ENCODE measurements around the gene SF3A2. TPM values are rescaled to one million over a fixed set of nuclear protein-coding genes. Genes with fewer than 3 reads are reported as not detected.

Gene SF3A2
- total and polyA plus RNA-seq, 4 donors: 37.2 to 113 (median 63.0) TPM

GRCh38 chr19:2276429-2276986, 39.9 kb downstream of the SF3A2 start:
- peak overlapping the region in 1 of 2 donors; percentile 16 for H3K27ac ChIP-seq (ENCODE audit: low read depth in 1 of 2, low read length in 1 of 2)
- H3K4me3 ChIP-seq: no peak overlapping the region
- H3K36me3 ChIP-seq (ENCODE audit: control insufficient read depth in 4 of 4, insufficient read depth in 4 of 4, low read length in 4 of 4): peaks cover 4 to 28% (median 8%) of the 10 kb centered on the region in 4 donors
- no peak for TF ChIP-seq CTCF (IDR thresholded peaks at IDR 0.05; ENCODE audit: control extremely low read depth, extremely low read depth)
- H3K9ac ChIP-seq (ENCODE audit: insufficient read depth in 1 of 2, low read length in 2 of 2): no peak overlapping the region
- ATAC-seq (ENCODE audit: insufficient read depth, low FRiP score) (no peak), DNase-seq (no peak)
- no peaks in the 10 kb centered on the region for H3K9me3 ChIP-seq (ENCODE audit: control insufficient read depth in 4 of 4, insufficient read depth in 3 of 4, low read length in 3 of 4)
- WGBS, 2 donors: 92 to 95% methylated on average over 28 of the region's 28 CpGs
- peaks cover 0 to 32% (median 13%) of the 10 kb centered on the region in 5 donors for H3K4me1 ChIP-seq (ENCODE audit: control insufficient read depth in 5 of 5, insufficient read depth in 5 of 5, low read length in 5 of 5)
- no peaks in the 10 kb centered on the region for H3K27me3 ChIP-seq (ENCODE audit: control insufficient read depth in 3 of 3, insufficient read depth in 3 of 3, low read length in 2 of 3)

GRCh38 chr19:2277138-2277537, 40.5 kb downstream of the SF3A2 start:
- WGBS, 2 donors: 73 to 80% methylated on average over 6 to 9 of the region's 9 CpGs
- H3K27me3 ChIP-seq (ENCODE audit: control insufficient read depth in 3 of 3, insufficient read depth in 3 of 3, low read length in 2 of 3): no peaks in the 10 kb centered on the region
- H3K27ac ChIP-seq (ENCODE audit: low read depth in 1 of 2, low read length in 1 of 2): no peak overlapping the region
- DNase-seq: no peak
- no peaks in the 10 kb centered on the region for H3K9me3 ChIP-seq (ENCODE audit: control insufficient read depth in 4 of 4, insufficient read depth in 3 of 4, low read length in 3 of 4)
- no peak overlapping the region for H3K9ac ChIP-seq (ENCODE audit: insufficient read depth in 1 of 2, low read length in 2 of 2)
- no peak for TF ChIP-seq CTCF (IDR thresholded peaks at IDR 0.05; ENCODE audit: control extremely low read depth, extremely low read depth)
- ATAC-seq (ENCODE audit: insufficient read depth, low FRiP score): no peak
- H3K36me3 ChIP-seq (ENCODE audit: control insufficient read depth in 4 of 4, insufficient read depth in 4 of 4, low read length in 4 of 4): peaks cover 0 to 24% (median 6%) of the 10 kb centered on the region in 4 donors
- no peak overlapping the region for H3K4me3 ChIP-seq
- peaks cover 0 to 34% (median 12%) of the 10 kb centered on the region in 5 donors for H3K4me1 ChIP-seq (ENCODE audit: control insufficient read depth in 5 of 5, insufficient read depth in 5 of 5, low read length in 5 of 5)

GRCh38 chr19:2278459-2279158, 42.0 kb downstream of the SF3A2 start:
- H3K4me1 ChIP-seq (ENCODE audit: control insufficient read depth in 5 of 5, insufficient read depth in 5 of 5, low read length in 5 of 5): peaks cover 0 to 33% (median 5%) of the 10 kb centered on the region in 5 donors
- DNase-seq: no peak
- H3K27ac ChIP-seq (ENCODE audit: low read depth in 1 of 2, low read length in 1 of 2): no peak overlapping the region
- H3K36me3 ChIP-seq (ENCODE audit: control insufficient read depth in 4 of 4, insufficient read depth in 4 of 4, low read length in 4 of 4): peaks cover 0 to 12% (median 2%) of the 10 kb centered on the region in 4 donors
- no peak overlapping the region for H3K4me3 ChIP-seq
- H3K27me3 ChIP-seq (ENCODE audit: control insufficient read depth in 3 of 3, insufficient read depth in 3 of 3, low read length in 2 of 3): no peaks in the 10 kb centered on the region
- no peak for ATAC-seq (ENCODE audit: insufficient read depth, low FRiP score)
- no peak overlapping the region for H3K9ac ChIP-seq (ENCODE audit: insufficient read depth in 1 of 2, low read length in 2 of 2)
- TF ChIP-seq CTCF (IDR thresholded peaks at IDR 0.05; ENCODE audit: control extremely low read depth, extremely low read depth): no peak
- H3K9me3 ChIP-seq (ENCODE audit: control insufficient read depth in 4 of 4, insufficient read depth in 3 of 4, low read length in 3 of 4): no peaks in the 10 kb centered on the region
- 90 to 91% methylated on average over 31 to 33 of the region's 33 CpGs for WGBS, 2 donors

Data from lung (tissue), 12 donors.